Amygdala (tissue), 56 donors: ENCODE data around the gene AMACR.
"Not testable (repeated sequence)": the region's sequence is repeated elsewhere in the genome, so short reads cannot be mapped to it uniquely, and the experiment has no call there.

Experiments used
- DNase-seq, 56 donors: peaks; one replicate each; lab custom pipeline; 2025; lab: John Stamatoyannopoulos, UW

The AMACR gene

DNA sequence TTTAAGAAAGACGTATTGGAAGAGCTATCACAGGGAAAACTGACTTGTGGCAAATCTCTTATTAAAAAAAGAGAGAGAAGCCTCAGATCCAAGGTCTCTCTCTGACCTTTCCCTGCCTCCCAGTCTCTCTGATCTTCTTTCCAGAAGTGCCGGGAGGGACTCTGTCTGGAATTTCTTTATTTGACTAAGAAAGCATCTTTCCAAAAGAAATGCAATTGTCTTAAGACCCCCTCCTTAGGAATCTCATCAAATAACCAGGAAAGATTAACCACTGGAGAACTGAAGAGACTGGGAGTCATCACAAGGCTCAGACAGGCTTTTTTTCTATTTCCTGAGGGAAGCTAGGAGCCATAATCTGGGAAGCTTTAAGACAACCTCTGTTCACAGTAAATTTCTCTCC is 30.5 kb upstream of the AMACR start:
- no peak for DNase-seq

DNA sequence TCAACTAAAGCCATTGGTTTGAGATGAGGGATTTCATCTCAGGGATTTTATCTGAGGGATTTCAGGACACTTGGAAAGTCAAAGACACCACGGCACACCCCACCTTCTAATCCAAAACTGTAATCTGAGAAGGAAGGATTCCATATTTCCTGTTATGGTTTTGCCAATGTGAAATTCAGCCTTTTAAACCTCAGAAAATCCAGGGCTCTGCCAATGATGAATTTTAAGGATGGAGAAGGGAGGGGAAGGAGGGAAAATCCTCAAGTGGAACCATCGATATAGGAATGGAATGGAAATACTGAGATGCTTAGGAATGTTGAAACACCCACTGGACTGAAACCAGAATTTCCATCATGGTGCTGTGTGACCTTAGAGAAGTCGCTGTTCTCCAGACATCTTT is 29.9 kb upstream of the AMACR start:
- DNase-seq = no peak

DNA sequence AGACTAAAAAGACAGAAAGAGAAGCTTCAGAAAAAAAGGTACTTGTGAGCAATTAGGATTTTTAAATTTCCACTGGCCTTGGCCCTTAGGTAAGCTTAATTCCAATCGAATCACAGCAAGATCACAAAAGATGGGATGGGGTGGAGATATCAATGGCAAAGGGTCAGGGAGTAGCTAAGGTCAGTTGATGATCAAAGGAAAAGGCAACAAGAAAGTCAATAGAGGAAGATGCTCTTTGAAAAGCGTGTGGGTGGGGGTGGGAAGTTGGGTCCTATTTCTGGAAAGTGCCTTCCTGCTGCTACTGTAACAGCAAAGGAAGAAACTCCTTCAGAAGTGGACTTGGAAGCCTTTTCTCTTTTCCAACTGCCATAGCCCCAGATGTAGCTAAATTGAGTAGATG is 27.9 kb upstream of the AMACR start:
- DNase-seq = peak in 4 of 56 donors; percentile 2 to 27 (median 12)

DNA sequence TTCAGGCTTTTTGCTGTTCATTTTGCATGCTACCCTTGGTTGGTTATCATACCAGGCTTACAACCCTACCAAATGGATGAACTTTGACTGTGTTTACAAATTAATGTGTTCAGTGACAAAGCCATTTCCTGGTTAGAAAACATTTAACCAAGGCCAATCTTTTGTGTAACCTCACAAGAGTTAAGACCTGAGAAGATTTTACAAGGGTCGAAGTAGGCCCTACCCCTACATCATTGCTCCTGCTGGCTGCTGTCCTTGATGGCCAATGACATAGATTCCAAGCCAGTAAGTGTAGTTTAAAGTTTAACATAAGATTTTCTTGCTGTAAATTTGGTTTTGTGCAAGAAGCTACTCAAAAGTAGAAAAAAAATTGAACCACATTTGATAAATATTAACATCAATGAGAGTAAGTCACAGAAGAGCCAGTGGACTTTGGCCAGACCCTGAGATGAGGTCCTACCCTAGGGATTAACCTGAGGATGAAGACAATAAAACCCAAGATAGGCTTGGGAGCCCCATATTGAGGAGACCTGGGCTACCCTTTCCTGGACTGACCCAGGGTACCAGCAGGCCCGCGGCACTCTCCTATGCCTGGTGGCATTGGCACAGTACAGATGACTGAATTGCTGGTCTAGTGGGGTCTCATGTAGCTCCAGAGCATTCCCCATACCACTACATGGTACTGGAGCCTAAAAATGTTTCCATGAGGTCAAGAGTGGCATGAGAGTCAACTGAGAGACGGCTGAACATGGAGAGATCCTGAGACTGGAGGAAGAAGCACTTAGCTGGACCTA is 26.9 kb upstream of the AMACR start:
- no peak for DNase-seq

DNA sequence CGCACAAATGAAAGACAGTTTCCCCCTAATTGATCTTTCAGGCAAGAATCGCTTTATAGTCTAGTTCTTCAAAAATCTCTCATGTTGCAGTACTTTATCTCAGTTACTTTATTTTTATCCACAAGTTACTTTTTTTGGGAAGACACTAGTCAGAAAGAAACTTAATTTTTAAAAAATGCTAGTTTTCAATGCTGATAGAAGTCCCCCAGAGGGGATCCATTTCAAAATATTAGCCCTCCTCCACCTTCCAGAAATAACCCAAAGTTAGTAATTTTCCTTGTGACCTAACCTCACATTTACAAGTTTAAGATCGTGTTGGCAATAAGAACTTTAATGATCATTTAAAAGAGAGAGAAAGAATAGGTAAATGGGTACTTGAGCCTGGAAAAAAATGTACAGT is 24.1 kb upstream of the AMACR start:
- no peak for DNase-seq

DNA sequence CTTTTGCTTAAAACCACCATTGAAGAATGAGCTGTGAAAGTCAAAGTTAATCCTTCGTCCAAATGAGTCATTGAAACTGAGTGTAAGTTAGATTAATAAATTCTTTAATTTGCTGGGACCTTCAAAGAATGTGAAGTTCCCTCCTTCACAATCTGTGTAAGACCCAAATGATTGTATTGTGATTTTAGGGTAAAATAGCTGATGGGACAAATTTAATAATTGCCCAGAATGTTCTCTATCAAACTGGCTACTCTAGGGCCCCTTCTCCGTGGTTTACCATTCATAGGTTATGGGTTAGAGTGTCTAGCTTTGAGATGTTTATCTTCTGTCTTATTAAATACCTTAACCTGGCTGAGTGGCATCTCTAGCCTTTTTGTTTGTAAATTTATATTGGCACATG is 23.3 kb upstream of the AMACR start:
- no peak for DNase-seq

DNA sequence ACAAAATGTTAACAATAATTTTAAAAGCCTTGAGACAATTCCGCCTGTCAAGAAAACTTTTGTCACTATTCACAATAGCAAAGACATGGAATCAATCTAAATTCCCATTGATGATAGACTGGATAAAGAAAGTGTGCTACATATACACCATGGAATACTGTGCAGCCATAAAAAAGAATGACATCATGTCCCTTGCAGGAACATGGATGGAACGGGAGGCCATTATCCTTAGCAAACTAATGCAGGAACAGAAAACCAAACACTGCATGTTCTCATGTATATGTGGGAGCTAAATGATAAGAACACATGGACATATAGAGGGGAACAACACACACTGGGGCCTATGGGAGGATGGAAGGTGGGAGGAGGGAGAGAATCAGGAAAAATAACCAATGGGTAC is 22.7 kb upstream of the AMACR start:
- DNase-seq = not testable (repeated sequence)

DNA sequence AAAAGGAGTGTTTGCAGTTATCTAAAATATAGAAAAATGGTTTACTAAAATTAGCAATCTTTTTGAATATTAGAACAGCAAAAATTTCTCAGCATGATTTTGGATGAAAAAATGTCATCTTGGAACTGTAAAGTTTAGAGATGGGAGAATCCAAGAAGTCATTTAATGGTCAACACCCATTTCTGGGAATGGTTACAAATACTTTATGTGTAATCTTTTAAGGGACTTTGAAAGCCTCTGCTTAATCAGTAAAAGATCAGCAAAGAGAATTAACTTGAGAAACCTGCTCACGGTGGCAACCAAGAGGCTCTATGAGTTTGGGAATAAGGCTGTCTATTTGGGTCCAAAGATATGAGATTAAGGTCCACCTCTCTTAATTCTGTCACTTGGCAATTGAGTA is 22.2 kb upstream of the AMACR start:
- DNase-seq = no peak

DNA sequence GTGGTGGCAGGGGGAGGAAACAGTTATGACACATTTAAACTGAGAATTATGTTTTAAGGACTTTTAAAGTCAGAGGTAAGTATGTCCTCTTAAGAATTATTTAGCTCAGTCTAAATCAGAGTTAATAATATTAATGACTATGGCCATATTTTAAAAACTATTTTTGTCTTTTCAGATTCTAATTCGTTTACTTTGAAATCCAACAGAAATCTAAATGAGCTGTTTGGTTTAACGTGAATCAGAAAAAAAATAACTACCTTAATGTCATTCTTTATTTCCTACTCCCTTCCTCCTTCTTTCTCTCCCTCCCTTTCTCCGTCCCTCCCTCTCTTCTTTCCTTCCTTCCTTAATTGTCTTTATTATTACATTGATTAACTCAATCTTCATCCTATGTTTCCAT is 20.5 kb upstream of the AMACR start:
- no peak for DNase-seq

DNA sequence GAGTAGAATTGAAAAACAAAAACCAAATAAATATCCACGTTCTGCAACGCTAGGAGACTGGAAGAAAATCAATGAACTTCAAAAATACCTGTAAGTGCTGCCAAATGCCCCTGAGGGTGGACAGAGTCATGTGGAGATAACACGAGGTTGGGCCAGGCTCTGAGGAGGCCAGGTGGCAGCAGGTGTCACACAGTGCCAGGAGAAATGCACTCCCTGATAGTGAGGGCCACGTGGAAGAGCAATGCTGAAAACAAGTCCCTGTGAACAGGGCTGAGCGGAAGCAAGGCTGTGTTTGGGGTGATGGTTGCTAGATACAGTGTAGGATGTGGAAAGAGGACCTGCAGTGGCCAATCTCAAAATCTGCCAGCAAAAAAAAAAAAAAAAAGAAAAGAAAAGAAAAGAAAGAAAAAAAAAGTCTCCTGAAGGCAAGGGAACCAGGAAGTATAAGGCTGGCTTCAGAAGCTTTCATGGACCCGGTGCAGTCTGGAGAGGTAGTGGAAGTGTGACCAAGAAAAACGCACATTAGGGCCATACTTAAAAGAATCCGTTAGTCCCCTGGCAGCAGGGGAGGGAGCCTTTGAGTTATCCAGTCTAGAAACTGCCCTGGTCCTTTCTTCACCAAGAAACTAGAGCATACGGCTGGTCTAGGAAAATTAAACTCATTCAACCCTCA is 18.4 kb upstream of the AMACR start:
- DNase-seq = no peak

DNA sequence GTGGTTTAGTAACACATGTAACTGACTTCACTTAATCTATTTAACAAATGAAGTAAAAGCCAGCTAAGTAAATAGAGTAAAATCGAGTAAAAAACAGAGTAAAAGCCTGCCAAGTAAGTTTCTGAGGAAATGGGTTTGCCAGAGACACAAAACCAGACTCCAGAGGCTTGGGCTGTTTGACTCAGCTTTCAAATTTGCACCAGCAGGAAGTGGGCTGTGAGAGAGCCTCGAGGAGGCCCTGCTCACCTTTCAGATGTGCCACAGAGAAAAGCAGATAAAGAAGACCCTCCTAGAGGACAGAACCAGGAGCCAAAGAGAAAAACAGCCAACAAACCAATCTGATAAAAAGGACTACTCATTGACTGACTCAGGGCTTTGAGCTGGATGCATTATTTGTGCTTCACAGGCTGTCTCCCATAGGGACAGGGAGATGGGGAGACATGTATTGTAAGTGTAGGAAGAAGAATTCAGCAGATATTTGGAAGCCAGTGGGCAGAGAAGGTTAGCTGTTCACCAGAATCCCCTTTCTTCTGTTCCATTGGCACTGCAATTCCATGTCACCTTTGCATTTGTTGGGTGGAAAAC is 14.4 kb upstream of the AMACR start:
- no peak for DNase-seq

DNA sequence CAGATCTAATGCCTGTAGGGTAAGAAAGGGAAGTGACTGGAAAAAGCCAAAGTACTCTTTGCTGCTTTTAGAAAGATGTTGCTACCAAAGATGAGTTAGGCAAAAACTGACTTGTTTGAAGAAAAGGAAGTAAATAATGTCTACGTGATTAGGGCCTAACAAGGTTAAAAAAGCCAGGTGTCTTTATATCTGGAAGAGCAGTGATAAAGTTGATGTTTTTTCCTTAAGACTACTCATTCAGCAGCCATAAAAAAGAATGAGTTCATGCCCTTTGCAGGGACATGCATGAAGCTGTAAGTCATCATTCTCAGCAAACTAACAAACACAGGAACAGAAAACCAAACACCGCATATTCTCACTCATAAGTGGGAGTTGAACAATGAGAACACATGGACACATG is 13.5 kb upstream of the AMACR start:
- no peak for DNase-seq

DNA sequence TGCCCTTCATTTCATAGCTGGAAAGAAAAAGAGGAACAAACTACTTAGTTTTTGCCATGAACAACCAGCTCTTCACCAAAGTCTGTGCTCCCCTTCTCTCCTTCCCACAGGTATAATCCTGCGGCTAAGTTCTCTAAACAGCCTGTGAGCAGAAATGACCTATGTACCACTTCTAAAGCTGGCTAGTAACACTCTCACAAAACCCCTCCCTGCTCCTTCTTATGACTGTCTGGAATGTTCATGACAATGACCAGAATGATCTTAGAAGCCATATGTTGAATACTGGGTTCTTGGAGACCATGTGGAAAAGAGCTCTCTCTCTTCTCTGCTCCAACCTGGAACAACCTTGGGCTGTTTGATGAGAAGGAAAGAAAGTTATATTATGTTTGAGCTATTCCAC is 12.9 kb upstream of the AMACR start:
- DNase-seq = no peak

DNA sequence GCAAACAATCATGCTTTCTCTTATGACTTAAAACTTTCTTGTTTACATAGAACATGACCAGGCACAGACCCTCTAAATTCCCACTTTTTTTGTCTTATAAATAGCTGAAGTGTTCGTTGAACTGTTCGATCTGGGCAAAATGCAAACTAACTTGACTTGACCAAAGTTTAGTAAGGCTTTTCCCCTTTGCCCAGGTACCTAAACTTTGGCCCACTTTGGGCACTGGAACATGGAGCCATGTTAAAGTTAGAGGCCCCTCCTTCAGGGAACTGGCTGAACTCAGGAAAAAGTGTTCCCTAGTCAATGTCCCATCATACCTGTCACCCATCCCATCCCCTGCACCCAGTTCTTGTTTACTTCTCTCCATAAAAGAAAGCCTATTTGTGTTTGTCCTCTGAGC is 9.4 kb upstream of the AMACR start:
- DNase-seq = no peak

DNA sequence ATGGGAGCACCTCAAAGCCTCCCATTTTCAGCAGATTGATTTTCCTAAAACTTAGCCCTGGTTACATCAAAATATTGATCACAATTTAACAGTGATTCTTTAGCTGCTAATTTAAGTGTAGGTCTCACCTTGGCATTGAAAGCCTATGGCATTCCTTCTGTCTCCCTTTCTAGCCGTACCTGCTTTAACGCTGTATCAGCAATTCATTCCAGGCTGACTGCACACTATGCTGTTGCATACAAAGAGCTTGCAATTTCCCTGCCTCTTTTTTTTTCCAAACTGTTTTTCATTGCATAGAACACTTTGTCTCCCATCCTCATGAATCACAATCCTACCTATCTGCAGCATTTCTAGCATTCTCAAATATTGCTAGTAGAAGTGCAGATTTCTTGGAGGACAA is 8.9 kb upstream of the AMACR start:
- no peak for DNase-seq

DNA sequence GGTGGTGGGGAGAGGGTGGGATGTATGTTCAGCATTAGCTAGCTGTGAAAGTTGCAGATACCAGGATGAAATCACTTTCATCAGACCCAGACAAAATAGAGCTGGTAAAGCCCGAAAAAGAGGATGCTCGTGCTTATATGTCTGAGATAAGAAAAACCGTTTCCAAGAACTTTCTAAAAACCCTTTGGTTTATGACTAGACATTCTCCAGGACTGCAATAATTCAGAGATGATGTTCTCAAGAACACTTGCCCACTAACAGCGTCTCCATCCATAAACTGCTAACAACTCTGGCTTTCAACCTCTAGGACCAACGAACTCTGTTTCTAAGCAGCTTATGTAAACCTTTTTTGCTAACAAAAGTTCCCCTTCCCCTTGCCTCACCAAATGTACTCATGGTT is 8.4 kb upstream of the AMACR start:
- DNase-seq = no peak

DNA sequence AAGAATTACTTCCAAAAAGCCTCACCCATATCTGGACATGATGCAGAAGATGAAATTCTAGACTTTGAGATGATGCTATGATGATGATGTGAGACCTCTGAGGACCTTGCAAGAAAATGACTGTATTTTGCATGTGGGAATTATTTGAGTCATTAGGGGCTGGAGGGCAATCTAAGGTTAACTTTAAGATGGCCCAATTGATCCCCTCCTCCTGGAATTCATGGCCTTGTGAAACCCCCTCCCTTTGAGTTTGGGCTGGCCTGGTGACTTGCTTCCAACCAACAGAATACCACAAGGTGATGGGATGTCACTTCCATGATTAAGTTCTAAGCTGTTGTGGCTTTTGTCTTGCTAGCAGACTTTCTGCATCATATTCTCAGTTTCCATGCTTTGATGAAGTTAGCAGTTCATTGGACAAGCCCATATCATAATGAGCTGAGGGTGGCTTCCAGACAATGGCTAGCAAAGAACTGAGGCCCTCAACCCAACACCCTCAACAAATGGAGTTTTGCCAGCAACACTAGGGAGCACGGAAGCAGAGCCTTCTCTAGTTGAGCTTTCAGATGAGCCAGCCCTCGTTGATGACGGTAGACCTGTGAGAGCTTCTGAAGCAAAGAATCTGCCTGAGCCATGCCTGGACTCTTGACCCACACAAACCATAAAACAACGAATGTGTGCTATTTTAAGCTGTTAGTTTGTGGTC is 7.4 kb upstream of the AMACR start:
- DNase-seq = no peak

DNA sequence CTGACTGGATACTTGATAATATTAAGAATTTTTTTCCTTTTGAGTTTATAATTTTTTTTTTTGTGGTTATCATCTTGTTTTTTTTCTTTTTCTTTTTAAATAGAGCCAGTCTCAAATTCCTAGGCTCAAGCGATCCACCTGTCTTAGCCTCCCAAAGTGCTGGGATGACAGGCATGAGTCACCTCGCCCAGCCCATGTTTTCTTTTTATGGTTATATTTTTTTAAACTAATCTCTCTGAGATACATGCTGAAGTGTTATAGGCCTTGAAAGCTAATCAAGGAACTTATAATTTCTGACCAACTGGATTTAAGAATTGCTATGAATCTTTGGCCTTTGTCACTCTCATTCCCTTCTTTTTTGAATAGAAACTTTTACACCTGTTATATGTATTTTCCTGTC is 6.8 kb upstream of the AMACR start:
- DNase-seq = no peak

DNA sequence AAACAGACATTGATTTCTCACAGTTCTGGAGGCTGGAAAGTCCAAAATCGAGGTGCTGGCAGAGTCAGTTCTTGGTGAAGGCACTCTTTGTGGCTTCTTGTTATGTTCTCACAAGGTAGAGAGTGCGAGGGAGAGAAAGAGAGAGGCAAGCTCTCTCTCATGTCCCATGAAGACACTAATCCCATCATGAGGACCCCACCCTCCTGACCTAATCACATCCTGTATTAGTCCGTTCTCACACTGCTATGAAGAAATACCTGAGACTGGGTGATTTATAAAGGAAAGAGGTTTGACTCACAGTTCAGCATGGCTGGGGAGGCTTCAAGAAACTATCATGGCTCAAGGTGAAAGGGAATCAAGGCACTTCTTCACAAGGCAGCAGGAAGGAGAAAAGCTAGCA is 5.7 kb upstream of the AMACR start:
- DNase-seq = no peak

DNA sequence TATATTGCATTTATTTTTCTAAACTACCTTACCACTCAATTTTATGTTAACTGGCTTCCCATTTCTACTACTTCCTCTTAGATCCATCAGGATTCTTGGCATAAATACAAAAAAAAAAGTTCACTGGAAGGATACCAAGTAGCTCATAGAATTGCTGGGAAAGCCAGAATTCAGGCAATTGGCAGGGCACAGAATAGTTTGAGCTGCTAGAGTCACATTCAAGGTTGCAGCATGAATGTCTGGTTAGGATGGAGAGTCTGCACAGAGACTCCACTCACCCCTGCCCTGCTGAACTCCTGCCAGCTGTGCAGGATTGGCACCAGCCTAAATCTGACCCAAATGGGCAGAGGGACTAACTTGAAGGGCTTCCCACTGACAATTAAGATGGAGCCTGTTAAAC is 4.9 kb upstream of the AMACR start:
- peak in 17 of 56 donors; percentile 2 to 45 (median 9) for DNase-seq

DNA sequence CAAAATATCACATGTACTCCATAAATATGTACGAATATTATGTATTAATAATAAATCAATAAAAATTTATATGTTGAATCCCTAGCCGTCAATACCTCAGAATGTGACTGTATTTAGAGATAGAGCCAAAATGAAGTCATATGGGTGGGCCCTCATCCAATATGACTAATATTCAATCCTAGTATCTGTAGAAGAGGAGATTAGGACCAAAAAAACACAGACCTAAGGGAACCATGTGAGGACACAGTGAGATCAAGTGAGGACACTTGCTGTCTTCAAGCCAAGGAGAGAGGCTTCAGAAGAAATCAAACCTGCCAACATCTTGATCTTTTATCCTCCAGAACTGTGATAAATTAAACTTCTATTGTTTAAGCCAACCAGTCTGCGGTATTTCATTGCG is 3.7 kb upstream of the AMACR start:
- no peak for DNase-seq
